MG63 (cell line): ENCODE measurements around the gene SOCS6. TPM values are rescaled to one million over a fixed set of nuclear protein-coding genes. Genes with fewer than 3 reads are reported as not detected.
"Not testable (repeated sequence)": the region's sequence is repeated elsewhere in the genome, so short reads cannot be mapped to it uniquely, and the experiment has no call there.

Source experiments
- DNase-seq: peaks from one replicate; pipeline ENCODE4 v3.0.0-alpha.2; 2020
- H3K27me3 ChIP-seq: fragments of 250-450 bp; sonication (Bioruptor Pico); 2 replicates; pipeline ENCODE4 v1.5.1; 2020; ENCODE audit warnings: mild to moderate bottlenecking, moderate library complexity
- H3K36me3 ChIP-seq: fragments of 250-450 bp; sonication (Bioruptor Pico); 2 replicates; pipeline ENCODE4 v1.5.1; 2020; ENCODE audit warnings: mild to moderate bottlenecking, moderate library complexity
- H3K4me3 ChIP-seq: fragments of 250-450 bp; sonication (Bioruptor Pico); 2 replicates; pipeline ENCODE4 v1.5.1; 2020; ENCODE audit warnings: mild to moderate bottlenecking, moderate library complexity
- H3K9me3 ChIP-seq: fragments of 250-450 bp; sonication (Bioruptor Pico); 2 replicates; pipeline ENCODE4 v1.5.1; 2020; ENCODE audit warnings: mild to moderate bottlenecking, moderate library complexity
- total RNA-seq: library from RNA; depleted of rRNA; stranded (reverse); fragments of >200 nt; shearing (Covaris generic); gene quantifications from 2 replicates; pipeline ENCODE4 v1.2.3, GENCODE V29; 2014; ENCODE audit warnings: low replicate concordance; rRNA removed

The SOCS6 gene
- 11.1 and 20.6 TPM in 2 replicates for total RNA-seq

- no peaks in the 10 kb centered on the region for H3K9me3 ChIP-seq
- H3K4me3 ChIP-seq = peak within 1 kb of the TSS; percentile 75
- peak; percentile 64 for DNase-seq
- peaks cover 20% of the 10 kb centered on the region for H3K36me3 ChIP-seq
- no peaks in the 10 kb centered on the region for H3K27me3 ChIP-seq
Observed at GRCh38 chr18:70288851-70289328, at the start of gene SOCS6. Gene SOCS6 (plus strand): TSS chr18:70289045. CDS start chr18:70324669, 35,624 bp downstream.

- DNase-seq = no peak
- Histone ChIP-seq H3K36me3 (no peaks in the 10 kb centered on the region), H3K9me3 (no peaks in the 10 kb centered on the region), H3K4me3 (no peak overlapping the region), H3K27me3 (no peaks in the 10 kb centered on the region)
Observed at GRCh38 chr18:70243131-70243929, 45.5 kb upstream of the SOCS6 start.

DNA sequence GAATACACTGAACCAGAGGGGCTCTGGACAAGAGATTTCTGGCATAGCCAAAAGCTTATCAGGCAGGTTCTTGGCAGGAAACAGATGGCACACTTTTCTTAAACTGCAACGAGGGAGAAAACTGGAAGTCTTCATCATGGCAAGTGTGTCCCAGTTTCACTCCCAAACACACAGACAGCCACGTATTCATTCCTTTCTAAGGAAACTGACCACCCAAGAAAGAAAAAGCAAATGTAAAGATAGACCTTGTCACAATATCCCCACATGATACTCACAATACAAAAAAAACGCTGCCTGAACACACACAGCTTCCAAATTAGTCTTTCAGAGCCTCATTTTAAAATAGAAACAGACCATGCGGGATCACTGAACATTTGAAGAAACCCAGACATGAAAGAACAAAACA lies 42.8 kb upstream of the SOCS6 start:
- Histone ChIP-seq H3K9me3 (no peaks in the 10 kb centered on the region), H3K4me3 (0 out of 2 replicates have a peak overlapping the region, but pooled peaks have one; percentile 6), H3K27me3 (no peaks in the 10 kb centered on the region), H3K36me3 (no peaks in the 10 kb centered on the region)
- no peak for DNase-seq

DNA sequence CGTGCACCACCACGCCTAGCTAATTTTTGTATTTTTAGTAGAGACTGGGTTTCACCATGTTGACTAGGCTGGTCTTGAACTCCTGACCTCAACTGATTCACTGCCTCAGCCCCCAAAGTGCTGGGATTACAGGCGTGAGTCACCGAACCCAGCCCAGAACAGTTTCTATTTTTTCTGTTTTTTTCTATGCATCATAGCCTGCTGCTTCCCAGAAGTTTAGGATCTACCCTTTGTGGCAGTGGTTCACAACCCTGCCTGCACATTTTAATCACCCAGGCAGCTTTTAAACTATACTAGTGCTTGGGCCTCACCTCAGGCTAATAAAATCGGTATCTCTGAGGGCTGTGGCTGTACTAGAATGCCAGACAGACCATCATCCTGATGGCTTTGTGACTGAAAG lies 39.7 kb upstream of the SOCS6 start:
- Histone ChIP-seq H3K36me3 (no peaks in the 10 kb centered on the region), H3K27me3 (no peaks in the 10 kb centered on the region), H3K4me3 (no peak overlapping the region), H3K9me3 (no peaks in the 10 kb centered on the region)
- peak; percentile 49 for DNase-seq

- not testable (repeated sequence) for H3K27me3 ChIP-seq, H3K9me3 ChIP-seq, DNase-seq, H3K4me3 ChIP-seq, H3K36me3 ChIP-seq
Observed at GRCh38 chr18:70249861-70250260, 39.0 kb upstream of the SOCS6 start.

DNA sequence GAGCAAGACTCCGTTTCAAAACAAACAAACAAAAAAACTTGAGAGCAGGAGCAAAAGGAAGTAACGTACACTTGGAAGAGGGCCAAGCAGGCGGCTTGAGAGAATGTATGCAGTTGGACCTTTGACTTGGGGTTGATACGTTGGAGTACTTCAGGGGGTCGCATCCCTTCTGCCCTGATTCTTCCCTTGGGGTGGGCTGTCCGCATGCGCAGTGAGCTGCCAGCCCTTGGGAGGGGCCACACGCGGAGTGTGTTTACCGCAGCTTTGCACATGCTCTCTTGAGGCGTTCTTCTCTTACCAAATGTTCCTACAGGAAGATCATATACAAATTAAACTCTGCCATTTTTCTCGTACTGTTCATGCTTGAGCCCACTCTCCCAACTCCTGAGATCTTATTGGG lies 38.1 kb upstream of the SOCS6 start:
- H3K36me3 ChIP-seq = no peaks in the 10 kb centered on the region
- H3K4me3 ChIP-seq = no peak overlapping the region
- H3K27me3 ChIP-seq = no peaks in the 10 kb centered on the region
- no peaks in the 10 kb centered on the region for H3K9me3 ChIP-seq
- DNase-seq = no peak

DNA sequence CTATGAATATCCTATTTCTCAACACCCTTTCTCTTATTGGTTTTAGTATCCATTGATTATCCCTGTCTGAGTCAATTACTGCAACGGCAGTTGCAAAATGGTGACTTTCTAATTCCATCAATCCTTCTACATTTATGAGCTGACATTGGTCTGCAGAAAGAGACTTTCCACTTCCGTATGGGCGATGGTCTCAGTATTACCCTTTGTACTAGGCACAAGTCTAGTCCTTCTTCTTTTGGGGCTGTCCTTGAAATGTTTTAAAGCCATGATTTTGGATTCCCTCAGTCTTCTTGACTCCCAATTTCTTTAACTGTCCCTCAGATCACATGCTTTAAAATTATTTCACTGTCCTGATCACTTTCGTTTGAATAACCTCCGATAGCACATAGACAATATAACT lies 32.7 kb upstream of the SOCS6 start:
- Histone ChIP-seq H3K36me3 (no peaks in the 10 kb centered on the region), H3K4me3 (no peak overlapping the region), H3K27me3 (no peaks in the 10 kb centered on the region), H3K9me3 (no peaks in the 10 kb centered on the region)
- DNase-seq = no peak

DNA sequence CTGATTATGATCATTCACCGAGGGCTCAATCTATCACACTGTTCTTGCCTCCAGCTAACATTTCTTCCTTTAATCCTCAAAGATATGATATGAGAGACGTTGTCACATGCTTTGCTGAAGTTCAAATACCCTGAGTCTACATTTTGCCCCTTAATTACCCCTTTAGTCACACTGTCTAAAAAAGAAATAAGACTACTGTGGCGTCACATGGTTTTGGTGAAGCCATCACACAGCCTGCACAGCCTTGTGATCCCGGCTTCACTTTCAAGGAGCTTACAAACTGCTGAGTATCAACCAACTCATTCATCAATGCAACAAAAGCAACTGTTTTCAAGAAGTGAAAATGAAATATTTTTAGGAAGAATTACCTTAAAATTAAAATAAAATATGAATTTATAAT lies 31.9 kb upstream of the SOCS6 start:
- Histone ChIP-seq H3K9me3 (no peaks in the 10 kb centered on the region), H3K36me3 (no peaks in the 10 kb centered on the region)
- no peak for DNase-seq

DNA sequence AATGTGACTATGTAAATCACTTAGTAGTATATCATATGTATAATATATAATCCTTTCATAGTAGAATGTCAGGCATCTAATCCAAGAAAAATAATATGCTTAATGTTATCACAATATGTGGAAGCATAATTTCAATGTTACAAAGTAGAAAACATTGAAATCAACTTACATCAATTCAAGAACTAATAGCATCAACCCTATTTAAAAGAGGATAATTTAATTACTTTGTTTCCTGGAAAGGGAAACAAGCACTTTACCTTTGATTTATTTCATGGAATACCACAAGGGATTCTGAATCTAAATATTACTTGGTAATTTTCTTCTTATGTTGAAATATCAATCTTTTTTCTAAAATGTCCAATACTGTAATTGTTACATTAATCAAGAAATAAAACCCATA lies 30.6 kb upstream of the SOCS6 start:
- H3K36me3 ChIP-seq = no peaks in the 10 kb centered on the region
- no peak for DNase-seq
- H3K27me3 ChIP-seq = no peaks in the 10 kb centered on the region
- no peak overlapping the region for H3K4me3 ChIP-seq
- no peaks in the 10 kb centered on the region for H3K9me3 ChIP-seq

More for the DNA sequence above, 31.9 kb upstream of the SOCS6 start:
- Histone ChIP-seq H3K4me3 (no peak overlapping the region), H3K27me3 (no peaks in the 10 kb centered on the region)

GRCh38 chr18:70260683-70261082 lies 28.2 kb upstream of the SOCS6 start:
- H3K36me3 ChIP-seq = no peaks in the 10 kb centered on the region
- DNase-seq = no peak
- H3K4me3 ChIP-seq = no peak overlapping the region
- no peaks in the 10 kb centered on the region for H3K27me3 ChIP-seq
- H3K9me3 ChIP-seq = no peaks in the 10 kb centered on the region

GRCh38 chr18:70261141-70261788 lies 27.6 kb upstream of the SOCS6 start:
- H3K27me3 ChIP-seq = no peaks in the 10 kb centered on the region
- DNase-seq = no peak
- H3K36me3 ChIP-seq = no peaks in the 10 kb centered on the region
- H3K4me3 ChIP-seq = no peak overlapping the region
- no peaks in the 10 kb centered on the region for H3K9me3 ChIP-seq

DNA sequence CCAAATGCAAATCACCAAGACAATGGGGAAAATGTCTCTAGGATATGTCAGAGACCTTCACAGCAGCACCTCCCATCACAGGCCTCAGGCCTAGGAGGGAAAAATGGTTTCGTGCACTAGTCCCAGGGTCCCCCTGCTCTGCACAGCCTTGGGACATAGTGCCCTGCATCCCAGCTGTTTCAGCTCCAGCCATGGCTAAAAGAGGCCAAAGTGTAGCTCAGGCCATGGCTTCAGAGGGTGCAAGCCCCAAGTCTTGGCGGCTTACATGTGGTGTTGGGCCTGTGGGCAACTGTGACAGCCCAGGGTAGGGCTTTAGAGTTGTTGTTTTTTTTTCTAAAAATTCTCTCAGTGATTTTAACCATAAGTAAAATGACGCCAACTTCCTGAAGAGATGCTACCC lies 25.5 kb upstream of the SOCS6 start:
- H3K27me3 ChIP-seq = no peaks in the 10 kb centered on the region
- no peak for DNase-seq
- no peak overlapping the region for H3K4me3 ChIP-seq
- H3K9me3 ChIP-seq = no peaks in the 10 kb centered on the region
- no peaks in the 10 kb centered on the region for H3K36me3 ChIP-seq

DNA sequence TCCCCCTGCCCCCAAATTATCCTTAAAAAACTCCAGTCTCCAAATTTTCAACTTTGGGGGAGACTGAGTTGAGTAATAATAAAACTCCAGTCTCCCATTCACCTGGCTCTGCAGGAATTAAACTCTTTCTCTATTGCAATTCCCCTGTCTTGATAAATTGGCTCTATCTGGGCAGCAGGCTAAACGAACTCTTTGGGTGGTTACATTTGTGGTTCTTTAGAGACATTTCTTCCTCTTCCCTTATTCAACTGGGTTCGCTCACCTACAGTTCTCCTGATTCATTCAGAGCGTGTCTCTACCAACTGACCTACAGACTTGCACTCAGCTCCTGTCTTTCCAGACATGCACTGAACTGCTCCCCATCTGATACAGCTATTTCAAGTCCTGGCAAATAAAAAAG lies 17.1 kb upstream of the SOCS6 start:
- no peak for DNase-seq
- no peaks in the 10 kb centered on the region for H3K36me3 ChIP-seq
- no peaks in the 10 kb centered on the region for H3K27me3 ChIP-seq
- H3K9me3 ChIP-seq = peaks cover 19% of the 10 kb centered on the region
- H3K4me3 ChIP-seq = no peak overlapping the region

DNA sequence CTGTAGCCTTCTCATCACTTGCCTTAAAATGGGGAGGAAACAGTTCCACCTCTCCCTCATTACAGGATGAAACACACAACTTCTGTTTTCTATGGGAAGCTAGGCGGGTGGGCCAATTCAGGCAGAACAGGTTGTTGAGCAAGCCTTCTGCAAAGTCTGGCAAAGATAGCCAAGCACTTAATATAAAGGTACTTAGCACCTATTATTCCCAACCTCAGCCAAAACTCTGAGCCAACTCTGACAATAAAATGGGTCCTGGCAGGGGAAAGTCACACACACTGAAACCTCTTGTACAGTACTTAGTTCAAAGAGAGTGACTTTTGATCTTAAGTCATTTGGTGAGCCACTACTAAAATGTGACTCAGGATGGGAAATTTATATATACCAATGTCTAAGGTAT lies 15.8 kb upstream of the SOCS6 start:
- H3K36me3 ChIP-seq = no peaks in the 10 kb centered on the region
- no peak overlapping the region for H3K4me3 ChIP-seq
- no peaks in the 10 kb centered on the region for H3K27me3 ChIP-seq

DNA sequence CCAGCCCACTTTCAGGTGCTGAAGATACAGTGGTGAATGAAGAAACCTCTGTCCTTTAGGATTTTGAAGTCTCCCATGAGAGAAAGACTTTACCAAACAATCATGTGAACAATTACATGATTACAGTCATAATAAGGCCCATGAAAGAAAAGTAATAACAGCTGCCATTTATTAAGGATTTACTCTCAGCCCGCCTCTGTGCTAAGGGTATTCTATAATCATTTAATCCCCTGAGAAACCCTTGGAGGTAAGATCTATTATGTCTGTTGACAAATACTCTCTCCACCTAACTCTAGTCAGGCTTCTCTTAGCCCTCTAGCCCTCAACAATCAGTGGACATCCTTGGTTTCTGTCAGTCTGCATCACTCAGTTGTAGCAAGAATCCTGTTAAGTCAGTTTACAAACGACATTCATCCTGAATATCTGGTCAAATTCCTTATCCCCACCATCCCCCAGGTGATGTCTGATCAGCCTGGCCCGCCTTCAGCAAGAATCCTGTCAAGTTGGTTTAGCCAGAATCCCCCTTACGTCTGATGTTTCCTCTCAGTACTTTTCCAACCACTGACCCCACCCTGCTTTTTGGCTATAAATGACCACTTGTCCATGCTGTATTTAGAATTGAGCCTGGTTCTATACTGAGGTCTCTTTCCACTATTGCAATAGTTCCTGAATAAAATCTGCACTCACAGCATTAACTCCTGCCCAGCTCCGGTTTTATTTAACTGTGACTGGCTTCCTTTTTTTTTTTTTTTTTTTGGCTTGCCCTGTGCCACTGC lies 12.2 kb upstream of the SOCS6 start:
- H3K27me3 ChIP-seq = no peaks in the 10 kb centered on the region
- peaks cover 36% of the 10 kb centered on the region for H3K9me3 ChIP-seq
- no peaks in the 10 kb centered on the region; the same call in 1 of the 2 replicates for H3K36me3 ChIP-seq
- no peak for DNase-seq
- no peak overlapping the region for H3K4me3 ChIP-seq

More for the DNA sequence above, 15.8 kb upstream of the SOCS6 start:
- no peak for DNase-seq
- peaks cover 19% of the 10 kb centered on the region for H3K9me3 ChIP-seq

GRCh38 chr18:70279470-70279869 lies 9.4 kb upstream of the SOCS6 start:
- peak; percentile 27 for DNase-seq
- Histone ChIP-seq H3K9me3 (peaks cover 28% of the 10 kb centered on the region), H3K4me3 (no peak overlapping the region), H3K27me3 (no peaks in the 10 kb centered on the region), H3K36me3 (no peaks in the 10 kb centered on the region; the same call in 1 of the 2 replicates)
